ENCODE measurements around the gene ITGB7. TPM values are rescaled to one million over a fixed set of nuclear protein-coding genes. Genes with fewer than 3 reads are reported as not detected.
A peak's percentile ranks its signal among the peaks of the same experiment; 100 is the strongest.

Gene ITGB7
- total RNA-seq, 3 donors from 2014 or later (not counting 1 experiment from before 2014, with no cell fraction given) = 329 to 441 (median 439) TPM

GRCh38 chr12:53186745-53187144, 20.3 kb downstream of the ITGB7 start:
- no peaks in the 10 kb centered on the region for H3K9me3 ChIP-seq (ENCODE audit: control insufficient read depth, insufficient read depth, low read length)
- Mint-ChIP-seq H3K4me3 (no peak overlapping the region), H3K4me1 (peaks cover 14 to 36% of the 10 kb centered on the region in 2 donors), H3K27ac (no peak overlapping the region), H3K27me3 (ENCODE audit: low read depth in 2 of 2) (no peaks in the 10 kb centered on the region), H3K9me3 (no peaks in the 10 kb centered on the region), H3K36me3 (no peaks in the 10 kb centered on the region)
- H3K36me3 ChIP-seq (ENCODE audit: control insufficient read depth, insufficient read depth, low read length) = peaks cover 74% of the 10 kb centered on the region
- no peak overlapping the region for H3K27ac ChIP-seq (ENCODE audit: low read length)
- no peak for TF ChIP-seq CTCF (IDR thresholded peaks at IDR 0.05)
- ATAC-seq = no peak
- no peak overlapping the region for H3K4me3 ChIP-seq (ENCODE audit: low read length)
- WGBS (ENCODE audit: insufficient coverage) = 98% methylated on average over 4 of the region's 4 CpGs
- no peaks in the 10 kb centered on the region for H3K27me3 ChIP-seq (ENCODE audit: control insufficient read depth, insufficient read depth, low read length)
- intact Hi-C loops (cut with micrococcal nuclease) = no loop called here
- H3K4me1 ChIP-seq (ENCODE audit: control insufficient read depth, insufficient read depth, low read length) = peaks cover 6% of the 10 kb centered on the region
- no peak for DNase-seq

GRCh38 chr12:53185582-53186153, 21.4 kb downstream of the ITGB7 start:
- Mint-ChIP-seq H3K4me3 (no peak overlapping the region), H3K4me1 (peaks cover 21 to 44% of the 10 kb centered on the region in 2 donors), H3K9me3 (no peaks in the 10 kb centered on the region), H3K27me3 (ENCODE audit: low read depth in 2 of 2) (no peaks in the 10 kb centered on the region), H3K36me3 (no peaks in the 10 kb centered on the region), H3K27ac (no peak overlapping the region)
- no peak for TF ChIP-seq CTCF (IDR thresholded peaks at IDR 0.05)
- Histone ChIP-seq H3K27ac (ENCODE audit: low read length) (no peak overlapping the region), H3K27me3 (ENCODE audit: control insufficient read depth, insufficient read depth, low read length) (no peaks in the 10 kb centered on the region), H3K4me1 (ENCODE audit: control insufficient read depth, insufficient read depth, low read length) (peaks cover 14% of the 10 kb centered on the region), H3K9me3 (ENCODE audit: control insufficient read depth, insufficient read depth, low read length) (no peaks in the 10 kb centered on the region), H3K4me3 (ENCODE audit: low read length) (no peak overlapping the region), H3K36me3 (ENCODE audit: control insufficient read depth, insufficient read depth, low read length) (peaks cover 64% of the 10 kb centered on the region)
- no peak for DNase-seq
- WGBS (ENCODE audit: insufficient coverage) = 97% methylated on average over 2 of the region's 3 CpGs
- no peak for ATAC-seq
- intact Hi-C loops (cut with micrococcal nuclease) = no loop called here

GRCh38 chr12:53184828-53185227, 22.2 kb downstream of the ITGB7 start:
- no peaks in the 10 kb centered on the region for H3K9me3 ChIP-seq (ENCODE audit: control insufficient read depth, insufficient read depth, low read length)
- Mint-ChIP-seq H3K9me3 (no peaks in the 10 kb centered on the region), H3K4me3 (no peak overlapping the region), H3K36me3 (no peaks in the 10 kb centered on the region), H3K27me3 (ENCODE audit: low read depth in 2 of 2) (no peaks in the 10 kb centered on the region), H3K27ac (peak overlapping the region in 1 of 2 donors; percentile 44), H3K4me1 (peaks cover 25 to 47% of the 10 kb centered on the region in 2 donors)
- intact Hi-C loops (cut with micrococcal nuclease) = no loop called here
- no peak overlapping the region for H3K27ac ChIP-seq (ENCODE audit: low read length)
- no peak for TF ChIP-seq CTCF (IDR thresholded peaks at IDR 0.05)
- DNase-seq = peak in 1 of 2 donors; percentile 5
- ATAC-seq = no peak
- no peak overlapping the region for H3K4me3 ChIP-seq (ENCODE audit: low read length)
- WGBS (ENCODE audit: insufficient coverage) = 96% methylated on average over 6 of the region's 6 CpGs
- H3K36me3 ChIP-seq (ENCODE audit: control insufficient read depth, insufficient read depth, low read length) = peaks cover 60% of the 10 kb centered on the region
- no peaks in the 10 kb centered on the region for H3K27me3 ChIP-seq (ENCODE audit: control insufficient read depth, insufficient read depth, low read length)
- H3K4me1 ChIP-seq (ENCODE audit: control insufficient read depth, insufficient read depth, low read length) = peaks cover 17% of the 10 kb centered on the region

- Mint-ChIP-seq H3K27me3 (ENCODE audit: low read depth in 2 of 2) (no peaks in the 10 kb centered on the region), H3K9me3 (no peaks in the 10 kb centered on the region), H3K4me3 (peak overlapping the region; percentile 95), H3K36me3 (no peaks in the 10 kb centered on the region), H3K4me1 (peaks cover 34 to 56% of the 10 kb centered on the region in 2 donors), H3K27ac (peak overlapping the region in 1 of 2 donors; percentile 3)
- H3K27ac ChIP-seq (ENCODE audit: low read length) = no peak overlapping the region
- H3K36me3 ChIP-seq (ENCODE audit: control insufficient read depth, insufficient read depth, low read length) = peaks cover 52% of the 10 kb centered on the region
- intact Hi-C loops (cut with micrococcal nuclease) = no loop called here
- no peak overlapping the region for H3K4me3 ChIP-seq (ENCODE audit: low read length)
- ATAC-seq (no peak), DNase-seq (peak in 1 of 2 donors; percentile 5)
- no peak for TF ChIP-seq CTCF (IDR thresholded peaks at IDR 0.05)
- WGBS (ENCODE audit: insufficient coverage) = 95% methylated on average over 2 of the region's 2 CpGs
- peaks cover 20% of the 10 kb centered on the region for H3K4me1 ChIP-seq (ENCODE audit: control insufficient read depth, insufficient read depth, low read length)
- H3K27me3 ChIP-seq (ENCODE audit: control insufficient read depth, insufficient read depth, low read length) = no peaks in the 10 kb centered on the region
- H3K9me3 ChIP-seq (ENCODE audit: control insufficient read depth, insufficient read depth, low read length) = no peaks in the 10 kb centered on the region
Measured at GRCh38 chr12:53182903-53183302, 24.1 kb downstream of the ITGB7 start.
